Mesothelial cell of epicardium (in vitro differentiated cells): ENCODE data around the gene SFT2D3. TPM values are rescaled to one million over a fixed set of nuclear protein-coding genes. Genes with fewer than 3 reads are reported as not detected.

ENCODE experiments used
- DNase-seq, 2 experiments: peaks; one replicate each; pipeline ENCODE4 v3.0.0; 2021; ENCODE audit warnings: low spot score in 2 of 2; ENCODE audit not compliant: unreplicated experiment in 2 of 2
- H3K27ac Mint-ChIP-seq: 2 replicates; pipeline ENCODE4 v1.8.0; 2021; ENCODE audit warnings: mixed read lengths
- H3K27me3 Mint-ChIP-seq: 2 replicates; pipeline ENCODE4 v1.8.0; 2021; ENCODE audit warnings: low read depth, mixed read lengths
- H3K36me3 Mint-ChIP-seq: 2 replicates; pipeline ENCODE4 v1.8.0; 2021; ENCODE audit warnings: mixed read lengths
- H3K4me1 Mint-ChIP-seq: 2 replicates; pipeline ENCODE4 v1.8.0; 2021; ENCODE audit warnings: mixed read lengths
- H3K4me3 Mint-ChIP-seq: 2 replicates; pipeline ENCODE4 v1.8.0; 2021; ENCODE audit warnings: mild to moderate bottlenecking, moderate library complexity, mixed read lengths
- H3K9me3 Mint-ChIP-seq: 2 replicates; pipeline ENCODE4 v1.8.0; 2021; ENCODE audit warnings: mixed read lengths
- CTCF ChIP-seq: fragments of 200-600 bp; sonication (generic); IDR thresholded peaks from one replicate; pipeline ENCODE4 v1.5.0; 2021; ENCODE audit warnings: antibody characterized with exemption; ENCODE audit not compliant: unreplicated experiment
- total RNA-seq: library from RNA; stranded (reverse); gene quantifications from 3 replicates; pipeline ENCODE4 v1.2.1, GENCODE V29; 2021

The SFT2D3 gene
- total RNA-seq, 1 donor from 2014 or later = 12.9 TPM

GRCh38 chr2:127695491-127696472 lies 5.5 kb upstream of the SFT2D3 start:
- Mint-ChIP-seq H3K36me3 (peaks cover 6% of the 10 kb centered on the region), H3K27ac (no peak overlapping the region), H3K9me3 (peaks cover 13% of the 10 kb centered on the region), H3K4me3 (peak overlapping the region; percentile 22), H3K4me1 (peaks cover 7% of the 10 kb centered on the region), H3K27me3 (no peaks in the 10 kb centered on the region)
- peak; percentile 21 for TF ChIP-seq CTCF
- no peak for DNase-seq

GRCh38 chr2:127697482-127698180 lies 3.7 kb upstream of the SFT2D3 start:
- Mint-ChIP-seq H3K27ac (no peak overlapping the region), H3K4me3 (no peak overlapping the region), H3K36me3 (no peaks in the 10 kb centered on the region), H3K4me1 (peaks cover 17% of the 10 kb centered on the region), H3K27me3 (no peaks in the 10 kb centered on the region), H3K9me3 (no peaks in the 10 kb centered on the region)
- no peak for DNase-seq
- TF ChIP-seq CTCF = no peak

- no peak overlapping the region for H3K27ac Mint-ChIP-seq
- no peaks in the 10 kb centered on the region for H3K27me3 Mint-ChIP-seq
Observed at GRCh38 chr2:127698553-127699355, 2.5 kb upstream of the SFT2D3 start.

GRCh38 chr2:127700527-127701192 lies 637 bp upstream of the SFT2D3 start:
- no peaks in the 10 kb centered on the region for H3K27me3 Mint-ChIP-seq
- no peak for TF ChIP-seq CTCF
- H3K4me3 Mint-ChIP-seq = peak overlapping the region; percentile 88
- no peak for DNase-seq
- peaks cover 35% of the 10 kb centered on the region for H3K4me1 Mint-ChIP-seq
- peak overlapping the region; percentile 97 for H3K27ac Mint-ChIP-seq
- H3K36me3 Mint-ChIP-seq = peaks cover 3% of the 10 kb centered on the region
- H3K9me3 Mint-ChIP-seq = no peaks in the 10 kb centered on the region

More at GRCh38 chr2:127698553-127699355, 2.5 kb upstream of the SFT2D3 start:
- Mint-ChIP-seq H3K9me3 (no peaks in the 10 kb centered on the region), H3K36me3 (no peaks in the 10 kb centered on the region), H3K4me3 (no peak overlapping the region), H3K4me1 (peaks cover 23% of the 10 kb centered on the region)
- no peak for DNase-seq
- TF ChIP-seq CTCF = no peak
